Ascending aorta (tissue), 2 donors: ENCODE data around the gene BNIP3. TPM values are rescaled to one million over a fixed set of nuclear protein-coding genes. Genes with fewer than 3 reads are reported as not detected.

ENCODE experiments used
- DNase-seq, 2 donors: peaks; one replicate each; pipeline ENCODE4 v3.0.0-alpha.2; 2019; ENCODE audit warnings: low spot score in 2 of 2
- H3K27ac ChIP-seq, 2 donors: fragments of 200-600 bp; sonication (generic); one replicate each; pipeline ENCODE4 v1.5.1; 2016 to 2017; ENCODE audit warnings: mild to moderate bottlenecking in 1 of 2
- H3K27me3 ChIP-seq: fragments of 200-600 bp; sonication (generic); one replicate; pipeline ENCODE4 v1.5.1; 2017
- H3K36me3 ChIP-seq, 2 donors: fragments of 200-600 bp; sonication (generic); one replicate each; pipeline ENCODE4 v1.5.1; 2016
- H3K4me1 ChIP-seq, 2 donors: fragments of 200-600 bp; sonication (generic); one replicate each; pipeline ENCODE4 v1.5.1; 2016 to 2017; ENCODE audit warnings: mild to moderate bottlenecking in 1 of 2
- H3K4me3 ChIP-seq, 2 donors: fragments of 200-600 bp; sonication (generic); one replicate each; pipeline ENCODE4 v1.5.1; 2016 to 2017; ENCODE audit warnings: mild to moderate bottlenecking in 1 of 2
- H3K9me3 ChIP-seq, 2 donors: fragments of 200-600 bp; sonication (generic); one replicate each; pipeline ENCODE4 v1.5.1; 2016
- intact Hi-C: fragments of 100-400 bp; cut with DNase I; formaldehyde crosslinking; loops from one replicate; pipeline ENCODE4 v1.15.1; 2023
- total RNA-seq: library from RNA; depleted of rRNA; stranded (reverse); fragments of >200 nt; gene quantifications from one replicate; pipeline ENCODE4 v1.1.0, GENCODE V29; 2016
- TF ChIP-seq, protein P1 (sequence below), 3 experiments: fragments of 200-600 bp in 2 of 3; fragments of 450-650 bp in 1 of 3; sonication (generic) in 2 of 3; IDR thresholded peaks; one replicate each; pipeline ENCODE4 v1.5.1; 2016 to 2019; ENCODE audit warnings: antibody characterized with exemption in 3 of 3, mild to moderate bottlenecking in 1 of 3, moderate library complexity in 1 of 3

BNIP3 gene
- total RNA-seq, 1 donor from 2014 or later = 18.3 TPM

DNA sequence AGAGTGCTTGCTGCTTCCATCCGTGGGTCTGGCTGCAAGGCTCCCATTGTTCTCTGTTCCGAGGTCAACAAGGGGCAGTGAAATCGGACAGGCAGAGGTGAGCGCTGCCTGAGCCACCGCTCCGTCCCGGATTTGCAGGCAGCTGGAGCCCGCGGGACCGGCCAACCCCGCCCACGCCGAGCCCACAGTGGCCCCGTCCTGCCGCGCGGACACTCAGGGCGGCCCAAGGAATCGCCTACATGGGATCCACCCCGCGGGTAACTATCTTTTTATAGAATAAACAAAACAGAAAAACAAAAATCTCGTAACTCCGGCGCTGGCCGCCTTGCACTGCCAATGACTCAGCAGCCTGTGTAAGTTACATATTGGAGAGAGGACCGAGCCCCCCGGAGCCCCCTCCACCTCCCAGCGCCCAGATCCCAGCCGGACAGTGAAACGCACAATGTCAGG, 1.9 kb downstream of the BNIP3 start:
- Histone ChIP-seq H3K4me3 (peak overlapping the region; percentile 92 to 99), H3K27me3 (no peaks in the 10 kb centered on the region), H3K36me3 (no peaks in the 10 kb centered on the region), H3K4me1 (peaks cover 6 to 11% of the 10 kb centered on the region in 2 donors), H3K9me3 (no peaks in the 10 kb centered on the region), H3K27ac (no peak overlapping the region)
- no peak for DNase-seq
- intact Hi-C loops = loop anchor here (5.0 kb wide), 3 partner anchors 327 to 557 kb away; partner anchors contain the start of genes INPP5A, LRRC27 and STK32C
- TF ChIP-seq, protein P1, sequence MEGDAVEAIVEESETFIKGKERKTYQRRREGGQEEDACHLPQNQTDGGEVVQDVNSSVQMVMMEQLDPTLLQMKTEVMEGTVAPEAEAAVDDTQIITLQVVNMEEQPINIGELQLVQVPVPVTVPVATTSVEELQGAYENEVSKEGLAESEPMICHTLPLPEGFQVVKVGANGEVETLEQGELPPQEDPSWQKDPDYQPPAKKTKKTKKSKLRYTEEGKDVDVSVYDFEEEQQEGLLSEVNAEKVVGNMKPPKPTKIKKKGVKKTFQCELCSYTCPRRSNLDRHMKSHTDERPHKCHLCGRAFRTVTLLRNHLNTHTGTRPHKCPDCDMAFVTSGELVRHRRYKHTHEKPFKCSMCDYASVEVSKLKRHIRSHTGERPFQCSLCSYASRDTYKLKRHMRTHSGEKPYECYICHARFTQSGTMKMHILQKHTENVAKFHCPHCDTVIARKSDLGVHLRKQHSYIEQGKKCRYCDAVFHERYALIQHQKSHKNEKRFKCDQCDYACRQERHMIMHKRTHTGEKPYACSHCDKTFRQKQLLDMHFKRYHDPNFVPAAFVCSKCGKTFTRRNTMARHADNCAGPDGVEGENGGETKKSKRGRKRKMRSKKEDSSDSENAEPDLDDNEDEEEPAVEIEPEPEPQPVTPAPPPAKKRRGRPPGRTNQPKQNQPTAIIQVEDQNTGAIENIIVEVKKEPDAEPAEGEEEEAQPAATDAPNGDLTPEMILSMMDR (IDR thresholded peaks at IDR 0.05) = no peak

DNA sequence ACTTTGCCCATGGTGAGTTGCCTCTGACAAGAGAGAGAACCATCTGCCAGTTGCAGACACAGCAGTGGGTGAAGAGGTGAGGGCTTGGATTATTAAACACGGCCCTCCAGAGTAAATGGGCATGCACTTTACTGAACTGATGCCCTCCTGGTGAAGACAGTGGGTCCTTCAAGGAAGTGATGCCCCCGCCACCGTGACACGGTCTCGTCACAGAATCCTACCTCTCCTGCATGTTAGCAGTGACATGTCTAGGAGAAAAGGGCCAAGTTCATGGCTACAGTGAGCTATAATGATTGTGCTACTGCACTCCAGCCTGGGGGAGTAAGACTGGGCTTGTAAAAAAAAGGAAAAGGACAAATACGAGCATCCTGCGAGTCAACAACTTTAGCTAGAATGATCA, 2.4 kb downstream of the BNIP3 start:
- Histone ChIP-seq H3K27ac (no peak overlapping the region), H3K4me1 (peaks cover 6 to 11% of the 10 kb centered on the region in 2 donors), H3K4me3 (peak overlapping the region; percentile 92 to 99), H3K27me3 (no peaks in the 10 kb centered on the region), H3K36me3 (no peaks in the 10 kb centered on the region), H3K9me3 (no peaks in the 10 kb centered on the region)
- TF ChIP-seq, protein P1 (IDR thresholded peaks at IDR 0.05) = no peak
- intact Hi-C loops = no loop called here
- DNase-seq = no peak

DNA sequence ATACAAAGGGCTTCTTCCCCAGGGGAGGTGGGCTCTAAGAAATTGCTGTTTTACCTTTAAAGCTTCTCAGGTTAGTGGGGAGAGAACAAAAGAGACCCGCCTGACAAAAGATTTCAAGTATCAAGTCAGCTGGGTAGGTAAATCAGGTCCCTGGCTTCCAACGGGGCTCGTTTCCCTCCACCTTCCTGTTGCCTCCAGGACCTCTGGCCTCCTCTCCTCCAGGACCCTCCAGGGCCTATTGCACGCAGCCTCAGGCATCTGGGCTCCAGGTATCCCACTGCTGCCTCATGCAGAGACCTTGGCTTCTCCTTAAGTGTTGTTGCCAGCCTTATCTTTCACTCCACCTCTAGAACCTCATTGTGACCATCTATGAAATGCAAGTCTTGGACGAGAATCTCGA, 2.9 kb downstream of the BNIP3 start:
- no peak overlapping the region for H3K27ac ChIP-seq
- no peaks in the 10 kb centered on the region for H3K27me3 ChIP-seq
- H3K9me3 ChIP-seq = no peaks in the 10 kb centered on the region
- intact Hi-C loops = no loop called here
- DNase-seq = no peak
- no peaks in the 10 kb centered on the region for H3K36me3 ChIP-seq
- H3K4me3 ChIP-seq = no peak overlapping the region
- TF ChIP-seq, protein P1 (IDR thresholded peaks at IDR 0.05) = no peak
- peaks cover 6 to 11% of the 10 kb centered on the region in 2 donors for H3K4me1 ChIP-seq

DNA sequence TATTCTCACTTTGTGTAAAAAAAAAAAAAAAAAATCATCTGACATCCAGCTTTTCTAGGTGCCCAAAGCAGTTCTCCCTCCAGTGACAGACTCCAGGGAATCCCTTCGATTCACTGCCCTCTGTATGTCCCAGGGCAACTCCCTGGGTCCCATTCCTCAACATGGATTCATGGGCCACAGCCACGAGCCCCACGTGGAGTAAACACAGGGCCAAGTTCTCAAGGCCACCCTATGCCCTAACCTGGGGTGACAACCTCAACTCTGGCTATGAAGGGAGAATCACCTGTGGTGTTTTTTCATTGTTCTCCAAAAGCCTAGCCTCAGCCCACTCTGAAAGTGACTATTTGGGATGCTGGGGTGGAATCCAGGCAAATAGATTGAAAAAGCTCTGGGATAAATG, 3.4 kb downstream of the BNIP3 start:
- H3K27ac ChIP-seq = no peak overlapping the region
- peaks cover 0 to 4% of the 10 kb centered on the region in 2 donors for H3K36me3 ChIP-seq
- intact Hi-C loops = no loop called here
- no peaks in the 10 kb centered on the region for H3K27me3 ChIP-seq
- no peaks in the 10 kb centered on the region for H3K9me3 ChIP-seq
- TF ChIP-seq, protein P1 (IDR thresholded peaks at IDR 0.05) = no peak
- H3K4me1 ChIP-seq = peaks cover 6 to 11% of the 10 kb centered on the region in 2 donors
- no peak overlapping the region for H3K4me3 ChIP-seq
- no peak for DNase-seq

DNA sequence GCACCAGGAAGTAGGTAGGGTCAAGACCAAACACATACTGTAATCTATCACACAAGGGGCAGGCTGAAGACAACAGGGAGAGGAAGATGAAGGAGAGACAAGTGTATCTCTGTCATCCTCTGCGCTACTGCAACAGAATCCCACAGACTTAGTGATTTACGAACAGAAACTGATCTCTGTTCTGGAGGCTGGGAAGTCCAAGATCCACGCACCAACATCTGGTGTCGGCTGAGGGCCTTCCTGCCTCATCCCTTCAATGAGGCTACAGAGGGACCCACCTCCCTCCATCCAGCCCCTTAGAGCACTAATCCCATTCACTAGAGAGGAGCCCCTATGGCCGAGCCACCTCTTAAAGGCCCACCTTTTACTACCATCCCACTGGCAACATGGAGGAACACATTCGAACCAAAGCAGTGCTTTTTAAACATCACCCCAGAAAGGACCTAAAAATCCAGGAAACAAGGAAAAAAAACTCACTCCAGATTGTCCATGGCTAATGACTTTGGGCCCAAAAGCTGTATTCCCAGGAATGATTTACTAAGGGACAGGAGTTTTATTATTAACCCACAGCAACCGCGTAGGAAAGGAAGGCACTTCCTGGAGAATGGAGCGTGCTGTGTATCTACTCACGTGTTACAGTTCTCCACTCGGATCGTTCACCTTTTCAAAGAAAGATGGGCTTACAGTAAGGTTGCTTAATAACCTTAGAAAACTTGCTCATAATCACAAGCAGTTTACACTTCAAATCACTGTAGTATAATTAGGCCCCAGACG, 4.2 kb downstream of the BNIP3 start:
- intact Hi-C loops = no loop called here
- TF ChIP-seq, protein P1 (IDR thresholded peaks at IDR 0.05) = no peak
- Histone ChIP-seq H3K36me3 (peaks cover 2 to 10% of the 10 kb centered on the region in 2 donors), H3K4me1 (peaks cover 4 to 11% of the 10 kb centered on the region in 2 donors), H3K9me3 (no peaks in the 10 kb centered on the region), H3K27me3 (no peaks in the 10 kb centered on the region), H3K27ac (no peak overlapping the region), H3K4me3 (no peak overlapping the region)
- DNase-seq = peak in 1 of 2 donors; percentile 16
